ENCODE measurements around the gene EBF4. TPM values are rescaled to one million over a fixed set of nuclear protein-coding genes. Genes with fewer than 3 reads are reported as not detected.
A peak's percentile ranks its signal among the peaks of the same experiment; 100 is the strongest.

EBF4 gene
- 3.4 TPM for total RNA-seq

DNA sequence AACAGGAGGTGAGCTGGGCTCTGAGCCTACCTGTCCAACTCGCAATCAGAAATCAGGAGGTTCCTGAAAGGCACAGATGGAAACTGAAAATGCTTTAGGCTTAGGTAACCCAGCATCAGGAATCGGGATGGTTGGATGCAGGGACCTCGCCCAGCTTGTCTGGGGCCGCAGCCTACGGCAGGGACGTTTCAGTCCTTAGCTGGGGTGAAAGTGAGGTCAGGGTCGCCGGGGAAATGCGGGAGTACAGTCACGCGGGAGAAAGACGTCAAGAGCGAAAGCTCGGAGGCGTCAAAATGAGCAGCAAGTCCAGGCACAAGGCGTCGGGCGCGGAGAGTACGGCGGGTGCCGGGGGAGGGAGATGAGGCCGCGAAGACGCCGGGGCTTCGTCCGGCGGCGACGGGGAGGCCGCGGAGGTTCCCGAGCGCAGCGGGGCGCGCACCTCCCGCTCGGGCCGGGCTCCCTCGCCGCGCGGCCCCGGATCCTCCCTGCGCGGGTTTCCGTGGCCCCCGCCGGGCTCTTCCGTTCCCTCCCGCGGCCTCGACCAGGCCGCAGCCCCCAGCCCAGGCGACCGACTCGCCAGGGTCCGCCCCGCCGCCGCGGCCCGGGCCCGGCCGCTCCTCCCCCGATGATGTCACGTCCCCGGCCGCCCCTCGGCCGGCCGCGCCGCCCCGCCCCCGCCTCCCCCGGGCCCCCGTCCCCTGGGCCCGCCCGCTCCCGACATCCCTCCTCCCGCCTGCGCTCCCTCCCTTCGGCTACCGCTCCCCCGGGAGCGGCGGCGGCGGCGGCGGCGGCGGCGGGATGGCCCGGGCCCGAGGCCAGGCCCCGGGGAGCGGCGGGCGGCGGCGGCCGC lies at the start of gene EBF4:
EBF4 (plus strand) TSS at position 745 of the 850 bp plus-strand sequence. CDS start 866 bp downstream, outside the sequence.
- DNase-seq: peak; percentile 57

DNA sequence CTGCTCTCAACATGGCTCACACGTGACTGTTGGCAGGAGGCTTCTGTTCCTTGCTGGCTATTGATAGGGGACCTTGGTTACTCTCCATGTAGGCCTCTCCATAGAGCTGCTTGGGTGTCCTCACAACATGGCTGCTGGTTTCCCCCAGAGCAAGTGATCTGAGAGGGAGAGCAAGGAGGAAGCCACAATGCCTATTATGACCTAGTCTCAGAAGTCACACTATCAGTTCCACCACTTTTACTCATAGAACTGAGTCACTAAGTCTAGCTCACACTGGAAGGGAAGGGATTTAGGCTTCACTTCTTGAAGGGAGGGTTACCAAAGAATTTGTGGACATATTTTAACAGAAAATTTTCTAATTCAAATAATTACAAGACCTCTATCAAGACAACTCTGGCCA lies 48.9 kb upstream of the EBF4 start:
- no peak for DNase-seq

DNA sequence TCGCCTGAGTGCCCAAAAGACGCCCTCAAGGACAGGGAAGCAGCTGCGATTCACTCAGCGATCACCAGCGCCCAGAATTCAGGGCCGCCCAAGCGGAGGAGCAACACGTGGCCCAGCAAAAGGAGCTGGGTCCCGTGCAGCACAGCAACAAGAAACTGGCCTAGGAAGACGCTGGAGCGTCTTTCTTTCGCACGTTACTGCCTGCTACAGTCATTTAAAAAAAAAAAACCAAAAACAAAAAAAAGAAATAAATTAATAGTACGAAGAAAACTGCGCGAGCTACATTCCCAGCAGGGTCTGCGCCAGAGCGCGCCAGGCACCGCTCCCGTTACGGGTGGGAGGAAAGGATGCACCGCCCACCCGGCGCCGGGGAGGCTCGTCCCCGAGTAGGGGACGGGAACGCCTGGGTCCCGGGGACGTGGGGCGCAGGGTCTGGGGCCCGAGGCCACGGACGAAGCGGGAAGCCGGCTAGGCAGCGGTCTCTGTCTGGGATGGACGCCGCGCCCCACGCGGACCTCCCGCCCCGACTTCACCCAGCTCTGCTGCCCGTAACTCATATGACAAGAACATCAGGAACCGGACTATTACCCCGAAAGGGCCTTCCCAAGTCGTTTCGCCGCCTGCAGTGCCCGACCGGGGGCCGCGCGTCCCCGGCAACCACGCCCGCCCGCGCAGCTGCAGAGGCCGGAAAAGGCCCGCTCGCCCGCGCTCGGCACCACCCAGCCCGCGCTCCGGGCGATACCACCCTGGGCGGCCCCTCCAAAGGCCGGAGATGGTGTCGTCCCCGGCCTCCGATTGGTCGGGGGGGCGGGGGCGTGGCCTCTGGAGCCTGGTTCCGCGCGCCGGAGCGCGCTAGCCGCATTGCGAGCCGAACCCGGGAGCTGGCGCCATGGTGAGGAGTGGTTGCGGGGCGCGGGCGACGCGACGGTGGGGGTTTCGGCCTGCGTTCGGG lies 40.5 kb upstream of the EBF4 start, which contains the start of gene NOP56:
NOP56 (plus strand) TSS at position 861 of the 952 bp plus-strand sequence; CDS start at position 890, 29 bp downstream.
- peak; percentile 96 for DNase-seq

- peak; percentile 60 for DNase-seq
Measured at GRCh38 chr20:2652724-2653555, 39.6 kb upstream of the EBF4 start.

- DNase-seq: no peak
Measured at GRCh38 chr20:2653556-2654383, 38.8 kb upstream of the EBF4 start.

DNA sequence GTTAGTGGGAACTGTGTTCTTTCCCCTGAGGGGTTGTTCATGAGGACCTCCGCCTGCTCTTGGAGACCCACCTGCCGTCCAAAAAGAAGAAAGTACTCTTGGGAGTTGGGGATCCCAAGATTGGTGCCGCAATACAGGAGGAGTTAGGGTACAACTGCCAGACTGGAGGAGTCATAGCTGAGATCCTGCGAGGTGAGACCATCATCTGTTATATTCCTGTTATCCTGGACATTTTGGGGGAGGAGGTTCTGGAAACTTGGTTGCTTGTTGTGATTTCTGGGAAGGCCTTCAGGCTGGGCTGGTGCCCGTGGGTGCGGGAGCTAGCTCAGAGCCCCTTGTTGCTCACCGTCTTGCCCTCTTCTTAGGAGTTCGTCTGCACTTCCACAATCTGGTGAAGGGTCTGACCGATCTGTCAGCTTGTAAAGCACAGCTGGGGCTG lies 38.2 kb upstream of the EBF4 start:
- no peak for DNase-seq

- no peak for DNase-seq
Measured at GRCh38 chr20:2654831-2655230, 37.7 kb upstream of the EBF4 start.

DNA sequence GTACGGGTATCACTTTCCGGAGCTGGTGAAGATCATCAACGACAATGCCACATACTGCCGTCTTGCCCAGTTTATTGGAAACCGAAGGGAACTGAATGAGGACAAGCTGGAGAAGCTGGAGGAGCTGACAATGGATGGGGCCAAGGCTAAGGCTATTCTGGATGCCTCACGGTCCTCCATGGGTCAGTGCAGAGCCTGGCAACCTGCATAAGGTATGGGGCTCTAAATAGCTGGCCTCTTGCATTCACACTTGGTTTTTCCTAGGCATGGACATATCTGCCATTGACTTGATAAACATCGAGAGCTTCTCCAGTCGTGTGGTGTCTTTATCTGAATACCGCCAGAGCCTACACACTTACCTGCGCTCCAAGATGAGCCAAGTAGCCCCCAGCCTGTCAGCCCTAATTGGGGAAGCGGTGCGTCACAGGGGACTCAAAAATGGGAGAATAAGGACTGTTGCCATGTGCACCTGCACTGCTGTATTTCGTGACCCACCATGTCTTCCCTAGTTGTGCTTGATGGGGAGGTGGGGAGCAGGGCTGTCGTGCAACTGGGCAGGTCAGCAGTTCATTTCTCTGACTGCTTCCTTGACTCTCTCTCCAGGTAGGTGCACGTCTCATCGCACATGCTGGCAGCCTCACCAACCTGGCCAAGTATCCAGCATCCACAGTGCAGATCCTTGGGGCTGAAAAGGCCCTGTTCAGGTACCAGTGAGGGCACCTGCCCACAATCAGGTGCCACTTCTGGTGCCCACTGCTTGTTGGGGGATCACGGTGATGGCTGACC lies 37.1 kb upstream of the EBF4 start:
- no peak for DNase-seq

DNA sequence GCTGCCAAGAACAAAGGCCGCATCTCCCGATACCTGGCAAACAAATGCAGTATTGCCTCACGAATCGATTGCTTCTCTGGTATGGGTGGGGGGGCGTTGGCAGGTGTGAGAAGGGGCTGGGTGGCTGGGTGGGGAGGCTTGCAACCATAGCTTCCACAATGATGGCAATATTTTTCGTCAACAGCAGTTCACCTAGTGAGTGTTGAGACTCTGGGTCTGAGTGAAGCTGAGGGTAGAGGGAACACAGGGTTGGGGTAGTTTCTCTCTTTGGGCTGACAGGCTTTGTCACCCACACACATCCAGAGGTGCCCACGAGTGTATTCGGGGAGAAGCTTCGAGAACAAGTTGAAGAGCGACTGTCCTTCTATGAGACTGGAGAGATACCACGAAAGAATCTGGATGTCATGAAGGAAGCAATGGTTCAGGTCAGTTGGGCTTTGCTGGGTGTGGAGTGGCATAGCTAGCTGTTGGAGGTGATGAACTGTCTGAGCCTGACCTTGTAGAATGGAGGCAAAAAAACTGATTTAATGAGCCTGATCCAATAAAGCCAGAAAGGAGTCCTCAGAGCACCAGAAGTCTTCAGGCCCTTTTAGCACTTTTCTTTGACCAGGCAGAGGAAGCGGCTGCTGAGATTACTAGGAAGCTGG lies 36.0 kb upstream of the EBF4 start:
- DNase-seq: no peak

DNA sequence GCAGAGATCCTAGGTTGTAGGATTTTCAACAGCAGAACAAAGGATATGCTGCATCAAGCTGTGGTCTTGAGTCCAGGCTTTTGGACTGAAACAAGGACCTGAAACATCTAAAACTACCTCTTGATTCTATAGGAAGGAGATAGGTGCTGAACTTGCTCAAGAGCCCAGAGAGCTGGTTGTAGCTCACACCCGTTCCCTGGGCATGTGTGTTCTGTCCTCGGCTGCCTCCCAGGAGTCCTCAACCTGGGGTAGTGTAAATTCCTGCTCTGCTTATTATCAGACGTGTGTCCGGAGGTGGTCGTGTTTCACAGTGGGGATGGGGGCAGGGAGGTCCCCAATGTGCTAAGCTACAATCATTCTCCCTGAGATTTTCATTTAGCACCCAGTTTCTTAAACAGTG lies 35.3 kb upstream of the EBF4 start:
- DNase-seq: no peak

DNA sequence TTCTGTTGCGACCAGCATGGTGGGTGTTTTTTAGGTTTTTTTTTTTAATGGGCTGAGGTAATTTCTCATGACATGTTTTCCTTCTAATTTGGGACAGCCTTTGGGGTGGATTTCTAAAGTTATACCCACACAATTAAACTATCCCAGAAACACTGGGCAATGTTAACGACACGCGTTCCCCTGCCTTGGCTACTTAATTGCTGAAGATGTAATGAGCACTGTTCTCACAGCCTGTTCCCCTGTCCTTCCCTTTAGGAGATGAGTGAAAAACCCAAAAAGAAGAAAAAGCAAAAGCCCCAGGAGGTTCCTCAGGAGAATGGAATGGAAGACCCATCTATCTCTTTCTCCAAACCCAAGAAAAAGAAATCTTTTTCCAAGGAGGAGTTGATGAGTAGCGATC lies 34.9 kb upstream of the EBF4 start:
- DNase-seq: no peak

DNA sequence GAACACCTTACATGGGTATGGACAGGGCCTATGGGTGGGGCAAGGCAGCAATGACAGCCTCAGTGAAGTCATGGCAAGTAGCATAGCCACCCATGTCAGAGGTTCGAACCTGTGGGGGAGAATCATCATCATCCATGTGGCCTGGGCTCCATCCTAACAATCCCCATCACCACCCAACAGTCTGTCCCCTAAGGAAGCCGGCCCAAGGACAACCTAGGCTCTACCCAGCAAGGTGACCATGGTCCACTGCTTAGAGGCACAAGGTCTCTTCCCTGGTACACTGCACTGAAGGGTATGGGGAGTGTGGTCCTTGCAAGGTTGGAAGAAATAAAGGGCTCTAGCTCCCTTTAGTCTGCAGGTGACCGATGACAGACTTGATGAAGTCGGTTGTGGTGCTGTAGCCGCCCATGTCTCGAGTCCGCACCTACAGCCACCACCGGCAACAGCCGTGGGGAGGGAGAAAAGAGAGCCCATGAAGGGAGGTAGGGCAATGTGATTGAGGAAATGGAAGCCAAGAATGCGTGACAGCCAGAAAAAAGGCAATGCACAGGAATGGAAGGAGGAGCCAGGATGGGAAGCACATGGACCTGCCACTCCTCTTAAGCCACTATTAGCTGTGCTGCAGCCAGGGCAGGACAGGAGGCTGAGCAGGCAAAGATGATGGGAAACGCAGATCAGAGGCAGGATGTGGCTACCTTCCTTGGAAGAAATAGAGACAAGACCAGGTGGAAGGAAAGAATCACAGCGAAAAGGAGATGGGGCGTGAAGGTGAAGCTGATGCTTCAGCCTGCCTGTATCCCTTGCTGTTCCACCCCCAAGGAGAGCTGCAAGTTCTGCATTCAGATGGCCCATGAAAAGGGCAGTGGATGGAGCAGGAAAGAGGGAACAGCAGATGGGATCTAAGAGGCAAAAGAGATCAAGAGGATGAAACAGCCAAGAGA lies 33.9 kb upstream of the EBF4 start:
- DNase-seq: no peak

- no peak for DNase-seq
Measured at GRCh38 chr20:2659547-2659946, 33.0 kb upstream of the EBF4 start.

GRCh38 chr20:2663364-2663886 lies 29.2 kb upstream of the EBF4 start:
- DNase-seq: no peak

DNA sequence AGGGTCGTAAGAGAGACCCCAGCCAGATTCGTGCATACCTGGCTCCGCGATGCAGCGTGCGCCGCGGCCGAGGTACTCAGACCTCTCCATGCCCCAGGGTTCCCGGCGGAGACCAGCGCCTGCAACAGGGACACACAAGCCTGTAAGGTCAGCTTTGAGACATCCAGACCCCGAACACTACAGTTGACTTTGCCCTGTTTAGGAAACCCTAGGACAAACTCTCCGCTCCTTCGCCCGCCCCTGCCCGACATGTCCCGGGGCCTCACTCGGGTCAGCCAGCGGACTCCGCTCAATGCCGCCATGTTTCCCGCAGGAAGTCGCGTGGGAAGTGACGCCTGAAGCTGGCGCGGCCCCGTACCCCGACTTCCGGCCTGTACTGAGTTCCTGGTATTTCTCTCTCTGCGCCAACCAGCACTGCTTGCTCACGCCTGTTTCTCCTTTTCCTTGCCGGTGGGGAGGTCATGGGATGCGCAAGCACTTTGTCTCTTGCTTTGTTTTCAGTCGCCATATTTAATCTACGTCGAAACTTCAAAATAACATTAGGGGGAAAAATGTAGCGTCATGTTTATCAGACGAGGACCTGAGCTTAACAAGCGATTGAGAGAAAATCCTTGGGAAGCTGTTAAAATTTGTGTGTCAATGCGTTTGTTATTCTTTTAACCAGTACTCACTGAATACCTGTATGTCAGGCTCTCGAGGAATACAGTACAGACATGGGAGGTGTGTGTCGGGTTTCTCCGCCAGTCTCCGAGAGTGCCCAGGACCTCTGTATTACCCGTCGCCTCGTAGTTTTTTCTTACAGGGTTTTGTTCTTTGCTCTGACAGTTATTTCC lies 28.5 kb upstream of the EBF4 start, which contains the start of gene IDH3B:
IDH3B (minus strand) TSS at position 330 of the 833 bp plus-strand sequence; CDS start at position 302, 28 bp downstream.
- peak; percentile 97 for DNase-seq

- DNase-seq: no peak
Measured at GRCh38 chr20:2671977-2672376, 20.6 kb upstream of the EBF4 start.

DNA sequence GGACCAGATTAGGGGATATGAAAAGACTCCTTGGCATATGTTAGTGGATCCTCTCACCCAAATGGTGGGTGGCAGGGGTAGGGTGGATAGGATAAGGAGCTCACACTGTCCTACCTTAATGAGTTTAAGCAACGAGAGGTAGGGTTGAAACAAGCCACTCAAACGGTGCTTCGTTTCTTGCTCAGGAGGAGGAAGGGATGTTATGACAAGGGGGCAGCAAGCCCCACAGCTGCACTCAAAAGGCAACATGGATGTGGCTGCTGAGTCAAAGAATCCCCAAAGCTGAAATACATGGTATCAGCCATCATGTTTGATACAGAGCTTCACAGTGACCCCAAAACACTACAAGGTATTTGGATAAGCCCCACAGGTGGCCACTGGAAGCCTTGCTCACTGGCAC lies 20.1 kb upstream of the EBF4 start:
- no peak for DNase-seq

All from tongue (tissue), 2 donors.